NT2/D1 (cell line): ENCODE data around the gene CSRNP2.

Source experiments
- SUZ12 ChIP-seq: IDR thresholded peaks from 2 replicates; pipeline ENCODE4 v1.6.1; 2011; ENCODE audit not compliant: insufficient read length, insufficient read depth; ENCODE audit errors: extremely low read depth
- YY1 ChIP-seq: IDR thresholded peaks from 2 replicates; pipeline ENCODE4 v1.6.1; 2011; ENCODE audit not compliant: insufficient read length, insufficient read depth
- ZNF274 ChIP-seq: IDR thresholded peaks from 2 replicates; pipeline ENCODE4 v1.6.1; 2011; ENCODE audit warnings: mild to moderate bottlenecking, low read depth, low read length

GRCh38 chr12:51028813-51029150 lies 54.6 kb downstream of the CSRNP2 start:
- no peak for TF ChIP-seq YY1
- TF ChIP-seq SUZ12 = no peak
- no peak for TF ChIP-seq ZNF274
